Stimulated activated memory B cell treated with anti-CD40 and anti-IgM and Interleukin-4, amounts not matched to agents 10 μg/mL and 1 μg/mL and 100 μg/mL, for 72 hours (primary cell): Measurements from ENCODE around the gene AP3D1.

ENCODE experiments used
- ATAC-seq: fragments of 150-1000 bp; cut with Tn5 transposase; 2 replicates; pipeline ENCODE4 v1.10.0; 2021
- H3K27ac Mint-ChIP-seq: one replicate; pipeline ENCODE4 v1.8.0; 2022; ENCODE audit warnings: mild to moderate bottlenecking, mixed read lengths
- H3K27me3 Mint-ChIP-seq: one replicate; pipeline ENCODE4 v1.8.0; 2022; ENCODE audit warnings: mixed read lengths
- H3K36me3 Mint-ChIP-seq: one replicate; pipeline ENCODE4 v1.8.0; 2022; ENCODE audit warnings: mixed read lengths
- H3K4me1 Mint-ChIP-seq: one replicate; pipeline ENCODE4 v1.8.0; 2022; ENCODE audit warnings: mixed read lengths
- H3K4me3 Mint-ChIP-seq: one replicate; pipeline ENCODE4 v1.8.0; 2022; ENCODE audit warnings: mild to moderate bottlenecking, moderate library complexity, mixed read lengths
- H3K9me3 Mint-ChIP-seq: one replicate; pipeline ENCODE4 v1.8.0; 2022; ENCODE audit warnings: mixed read lengths

Gene AP3D1

DNA sequence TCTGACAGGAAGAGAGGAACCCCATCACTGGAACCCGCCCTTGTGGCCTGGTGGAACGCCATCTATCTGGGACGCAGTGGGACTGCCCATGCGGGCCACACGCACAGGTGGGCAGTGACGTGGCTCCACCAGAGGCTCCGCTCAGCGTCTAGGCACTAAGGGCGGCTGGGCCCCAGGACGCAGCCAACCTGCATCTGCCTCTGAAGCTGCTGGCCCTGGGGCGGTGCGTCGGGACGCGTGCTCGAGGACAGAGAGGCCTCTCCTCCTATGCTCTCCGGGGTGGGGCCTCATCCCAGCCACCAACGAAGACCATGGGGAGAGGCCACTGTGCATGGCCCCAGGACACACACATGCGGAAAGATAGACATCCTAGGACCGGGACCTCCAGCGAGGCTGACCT lies 36.5 kb downstream of the AP3D1 start:
- Mint-ChIP-seq H3K4me1 (peaks cover 19% of the 10 kb centered on the region), H3K27me3 (no peaks in the 10 kb centered on the region), H3K36me3 (peaks cover 44% of the 10 kb centered on the region), H3K27ac (peak overlapping the region; percentile 65), H3K9me3 (no peaks in the 10 kb centered on the region), H3K4me3 (no peak overlapping the region)
- ATAC-seq = no peak

DNA sequence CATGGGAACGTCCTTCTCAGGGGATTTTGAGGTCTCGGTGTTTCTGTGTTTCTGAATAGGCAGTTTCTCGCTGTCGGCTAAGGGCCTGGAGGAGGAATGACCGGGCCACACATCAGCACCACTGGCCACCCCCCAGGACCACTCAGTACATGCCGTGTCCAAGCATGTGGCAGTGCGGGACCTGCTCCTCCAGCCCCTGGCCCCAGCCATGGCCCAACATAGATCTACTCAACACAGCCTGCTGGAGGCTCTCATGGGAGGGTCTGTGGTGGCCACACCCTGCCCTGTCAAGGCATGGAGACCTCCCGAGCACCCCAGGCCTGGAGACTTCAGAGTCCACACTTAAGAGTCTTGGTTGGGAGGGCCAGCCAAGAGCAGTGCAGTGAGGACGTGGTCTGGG lies 37.1 kb downstream of the AP3D1 start:
- ATAC-seq = no peak
- Mint-ChIP-seq H3K4me3 (no peak overlapping the region), H3K9me3 (no peaks in the 10 kb centered on the region), H3K36me3 (peaks cover 50% of the 10 kb centered on the region), H3K27ac (no peak overlapping the region), H3K4me1 (peaks cover 19% of the 10 kb centered on the region), H3K27me3 (no peaks in the 10 kb centered on the region)

DNA sequence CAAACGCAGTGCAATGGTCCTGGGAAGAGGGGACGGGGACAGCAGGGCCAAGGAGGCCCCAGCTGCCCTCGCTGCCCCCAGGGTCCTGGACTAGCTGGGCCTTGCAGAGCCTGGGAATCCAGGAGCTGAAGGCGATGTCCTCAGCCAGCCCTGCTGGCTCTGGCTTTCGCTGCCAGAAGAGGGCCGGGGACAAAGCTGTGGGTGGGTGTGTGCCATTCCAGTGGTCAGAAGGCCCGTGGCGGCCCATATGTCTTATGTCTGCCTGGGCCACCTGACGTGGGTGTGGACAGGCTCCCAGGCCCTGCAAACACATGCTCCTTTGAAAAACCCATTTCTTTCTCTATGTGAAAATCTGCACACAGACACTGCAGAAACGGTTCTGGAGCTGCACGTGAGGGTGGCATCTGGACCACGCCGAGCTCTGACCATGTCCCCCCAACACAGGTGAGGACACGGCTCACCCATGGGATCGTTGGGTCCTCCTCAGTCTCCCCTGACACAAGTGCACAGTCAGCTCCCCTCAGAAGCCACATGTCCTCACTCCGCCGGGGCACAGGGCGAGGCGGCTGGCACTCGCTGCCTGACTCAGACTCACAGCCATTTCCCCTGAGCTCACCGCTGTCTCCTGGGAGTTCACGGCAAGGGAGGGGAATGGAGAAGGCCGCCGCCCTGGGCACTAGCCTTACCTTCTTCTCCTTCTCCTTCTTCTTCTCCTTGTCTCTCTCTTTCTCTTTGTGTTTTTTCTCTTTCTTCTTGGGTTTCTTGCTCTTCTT lies 37.7 kb downstream of the AP3D1 start:
- H3K36me3 Mint-ChIP-seq = peaks cover 48% of the 10 kb centered on the region
- no peak overlapping the region for H3K4me3 Mint-ChIP-seq
- no peak overlapping the region for H3K27ac Mint-ChIP-seq
- no peak for ATAC-seq
- H3K4me1 Mint-ChIP-seq = peaks cover 19% of the 10 kb centered on the region
- H3K9me3 Mint-ChIP-seq = no peaks in the 10 kb centered on the region
- no peaks in the 10 kb centered on the region for H3K27me3 Mint-ChIP-seq

DNA sequence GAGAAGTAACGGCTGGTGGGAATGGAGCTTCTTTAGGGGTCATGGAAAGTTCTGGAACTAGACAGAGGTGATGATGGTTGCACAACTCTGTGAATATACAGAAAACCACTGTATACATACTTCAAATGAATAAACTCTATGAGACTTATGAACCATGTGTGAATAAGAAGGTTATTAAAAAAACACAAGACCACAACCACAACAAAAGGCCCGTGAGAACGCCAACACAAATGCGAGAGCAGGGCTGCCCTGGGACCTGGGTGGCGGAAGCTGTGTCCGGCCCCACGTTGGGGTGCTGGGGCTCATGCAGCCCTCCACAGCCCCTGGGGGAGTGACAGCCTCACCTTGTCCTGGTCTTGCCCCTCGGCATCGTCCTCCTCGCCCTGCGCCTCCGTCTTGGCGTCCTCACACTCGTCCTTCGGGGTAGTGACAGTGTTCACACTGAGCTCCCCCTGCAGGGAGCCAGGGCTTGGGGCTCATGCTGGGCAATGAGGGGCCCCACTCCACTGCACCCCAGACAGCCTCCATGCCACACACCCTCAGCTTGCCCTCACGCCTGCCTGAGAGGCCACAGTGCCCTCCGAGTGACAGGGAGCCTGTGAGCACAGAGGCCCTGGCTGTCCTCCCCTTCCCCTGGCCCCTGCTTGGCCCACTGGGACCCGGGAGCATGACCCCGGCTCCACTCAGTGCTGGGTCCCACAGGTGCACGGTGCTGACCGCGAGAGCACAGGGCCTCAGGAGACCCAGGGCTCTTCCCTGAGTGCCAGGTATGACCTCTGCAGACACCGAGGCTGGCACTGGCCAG lies 38.6 kb downstream of the AP3D1 start:
- Mint-ChIP-seq H3K27ac (no peak overlapping the region), H3K4me3 (no peak overlapping the region), H3K36me3 (peaks cover 48% of the 10 kb centered on the region), H3K27me3 (no peaks in the 10 kb centered on the region), H3K9me3 (no peaks in the 10 kb centered on the region), H3K4me1 (peaks cover 19% of the 10 kb centered on the region)
- no peak for ATAC-seq

DNA sequence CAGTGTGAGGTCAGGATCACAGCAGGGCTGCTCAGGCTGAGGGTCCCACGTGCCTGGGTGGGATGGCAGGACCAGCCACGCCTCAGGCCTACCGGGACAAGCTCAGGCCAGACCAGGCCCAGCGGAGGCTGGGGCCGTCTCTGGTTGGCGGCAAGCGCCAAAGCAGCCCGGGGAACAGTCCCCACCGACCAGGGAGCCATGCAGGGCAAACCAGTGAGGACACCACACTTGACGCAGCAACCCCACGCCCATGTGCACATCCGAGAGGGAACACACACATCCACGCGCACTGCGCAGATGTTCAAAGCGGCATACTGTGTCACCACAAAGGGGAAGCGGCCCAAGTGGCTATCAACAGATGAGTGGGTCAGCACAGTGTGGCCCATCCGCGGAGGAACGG lies 39.5 kb downstream of the AP3D1 start:
- no peak for ATAC-seq
- Mint-ChIP-seq H3K4me3 (no peak overlapping the region), H3K36me3 (peaks cover 54% of the 10 kb centered on the region), H3K27me3 (no peaks in the 10 kb centered on the region), H3K4me1 (peaks cover 19% of the 10 kb centered on the region), H3K27ac (no peak overlapping the region), H3K9me3 (no peaks in the 10 kb centered on the region)

DNA sequence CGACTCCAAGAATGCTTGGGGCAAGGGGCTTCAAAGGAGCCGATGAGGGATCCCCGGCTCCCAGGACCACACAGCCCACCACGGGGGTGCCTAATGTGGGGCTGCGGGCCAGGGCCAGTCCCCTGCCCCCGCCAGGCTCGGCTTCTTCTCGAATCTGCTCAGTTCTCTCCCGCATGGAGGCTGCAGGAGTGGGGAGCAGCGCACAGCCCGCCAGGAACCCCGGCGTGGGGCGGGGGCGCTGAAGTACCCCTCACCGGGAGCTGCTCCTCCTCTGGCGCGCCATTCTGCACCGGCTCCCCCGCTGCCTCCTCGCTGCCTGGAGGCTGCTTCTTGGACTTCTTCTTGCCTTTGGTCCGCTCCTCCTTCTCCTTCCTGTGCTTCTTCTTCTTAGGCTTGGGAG lies 39.9 kb downstream of the AP3D1 start:
- Mint-ChIP-seq H3K27ac (no peak overlapping the region), H3K9me3 (no peaks in the 10 kb centered on the region), H3K4me3 (no peak overlapping the region), H3K36me3 (peaks cover 58% of the 10 kb centered on the region), H3K4me1 (peaks cover 19% of the 10 kb centered on the region), H3K27me3 (no peaks in the 10 kb centered on the region)
- ATAC-seq = no peak

DNA sequence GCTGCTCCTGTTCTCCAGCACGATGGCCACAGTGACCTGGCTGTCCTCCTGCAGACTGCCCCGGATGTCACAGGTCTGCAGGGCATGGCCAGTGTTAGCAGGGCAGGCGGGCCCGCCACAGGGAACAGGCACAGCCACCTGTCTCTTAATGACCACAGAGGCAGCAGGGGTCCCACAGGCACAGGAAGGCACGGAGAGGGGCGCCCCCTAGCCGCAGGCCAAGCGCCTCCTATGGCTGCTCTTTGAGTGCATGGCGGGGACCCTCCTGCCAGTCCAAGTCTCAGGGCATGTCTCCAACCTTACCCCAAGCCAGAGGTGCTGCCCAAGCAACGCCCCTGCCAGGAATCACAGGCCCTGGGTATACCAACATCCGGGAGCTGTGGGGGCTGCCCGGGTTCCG lies 40.5 kb downstream of the AP3D1 start:
- H3K4me3 Mint-ChIP-seq = no peak overlapping the region
- no peaks in the 10 kb centered on the region for H3K27me3 Mint-ChIP-seq
- H3K27ac Mint-ChIP-seq = no peak overlapping the region
- H3K4me1 Mint-ChIP-seq = peaks cover 19% of the 10 kb centered on the region
- no peak for ATAC-seq
- no peaks in the 10 kb centered on the region for H3K9me3 Mint-ChIP-seq
- peaks cover 64% of the 10 kb centered on the region for H3K36me3 Mint-ChIP-seq

DNA sequence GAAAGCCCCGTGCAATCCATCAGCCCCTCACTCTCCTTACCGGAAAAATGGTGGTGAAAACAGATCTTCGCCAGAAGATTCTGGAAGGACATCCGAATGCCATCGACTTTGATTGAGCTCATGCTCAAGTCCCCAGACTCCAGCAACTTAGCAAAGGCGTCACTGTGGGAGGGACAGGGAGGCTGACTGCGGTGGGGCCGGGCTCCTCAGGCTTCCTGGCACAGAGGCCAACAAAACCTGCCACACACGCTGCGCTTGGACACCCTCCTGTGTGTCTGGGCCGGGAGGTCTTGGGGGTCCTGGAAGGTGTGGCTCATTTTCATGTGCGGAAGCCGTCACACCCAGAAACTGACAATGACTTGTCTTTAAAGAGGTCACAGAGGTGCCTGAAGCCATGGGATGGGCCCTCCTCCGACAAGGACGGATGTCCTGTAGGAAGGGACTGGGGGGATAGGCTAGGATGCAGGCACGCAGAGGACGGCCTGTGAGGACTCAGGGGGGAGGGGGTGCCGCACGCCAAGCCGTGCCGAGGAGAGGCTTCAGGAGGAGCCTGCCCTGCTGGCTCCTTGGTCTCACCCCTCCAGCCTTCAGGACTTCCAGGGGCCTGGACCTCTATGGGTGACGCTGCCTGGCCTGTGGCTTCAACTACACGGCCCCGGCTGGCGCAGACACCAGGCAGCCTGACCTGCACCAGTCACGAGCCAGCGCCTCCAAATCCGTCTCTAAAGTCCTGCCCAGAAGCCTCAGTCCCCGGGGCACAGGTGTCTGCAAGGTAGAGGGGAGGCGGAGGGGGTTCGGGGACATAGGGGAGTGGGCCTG lies 42.1 kb downstream of the AP3D1 start:
- Mint-ChIP-seq H3K36me3 (peaks cover 67% of the 10 kb centered on the region), H3K27me3 (no peaks in the 10 kb centered on the region), H3K4me1 (peaks cover 12% of the 10 kb centered on the region), H3K9me3 (no peaks in the 10 kb centered on the region), H3K27ac (no peak overlapping the region), H3K4me3 (no peak overlapping the region)
- ATAC-seq = no peak

DNA sequence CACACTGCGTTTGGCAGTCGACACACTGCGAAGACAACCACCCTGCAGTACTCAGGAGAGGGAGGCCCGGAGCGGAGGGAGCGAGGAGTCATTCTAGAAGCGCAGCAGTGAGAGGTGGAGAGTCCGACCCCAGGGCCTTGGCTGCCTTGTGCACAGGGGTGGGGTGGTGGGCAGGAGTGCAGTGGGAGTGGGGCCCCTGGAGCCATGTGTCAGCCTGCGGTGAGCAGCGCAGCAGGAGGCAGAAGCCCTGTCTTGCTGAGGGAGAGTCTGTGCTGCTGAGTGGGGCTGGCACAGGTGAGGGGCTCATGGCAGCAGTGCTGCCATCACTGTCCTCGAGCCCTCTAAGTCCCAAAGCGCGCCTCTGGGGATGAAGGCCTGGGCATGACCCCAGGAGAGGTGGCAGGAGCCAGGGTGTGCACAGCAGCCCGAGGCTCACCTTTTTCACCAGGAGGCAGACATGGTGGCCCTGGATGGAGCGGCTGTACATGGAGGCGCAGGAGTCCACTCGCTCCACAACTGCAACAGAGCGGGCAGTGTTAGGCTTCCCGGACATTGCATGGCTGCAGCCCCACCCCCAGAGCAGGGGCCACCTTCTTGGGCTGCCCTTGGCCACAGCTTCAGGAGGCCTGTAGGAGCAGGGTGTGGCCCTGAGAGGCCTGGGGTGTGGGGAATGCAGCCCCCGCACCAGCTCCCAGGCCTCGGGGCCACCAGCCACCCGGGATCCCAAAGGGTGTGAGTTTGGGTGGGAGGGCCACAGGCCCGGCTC lies 42.9 kb downstream of the AP3D1 start:
- no peaks in the 10 kb centered on the region for H3K27me3 Mint-ChIP-seq
- H3K9me3 Mint-ChIP-seq = peaks cover 6% of the 10 kb centered on the region
- no peak overlapping the region for H3K4me3 Mint-ChIP-seq
- no peak for ATAC-seq
- H3K36me3 Mint-ChIP-seq = peaks cover 69% of the 10 kb centered on the region
- peaks cover 14% of the 10 kb centered on the region for H3K4me1 Mint-ChIP-seq
- no peak overlapping the region for H3K27ac Mint-ChIP-seq

DNA sequence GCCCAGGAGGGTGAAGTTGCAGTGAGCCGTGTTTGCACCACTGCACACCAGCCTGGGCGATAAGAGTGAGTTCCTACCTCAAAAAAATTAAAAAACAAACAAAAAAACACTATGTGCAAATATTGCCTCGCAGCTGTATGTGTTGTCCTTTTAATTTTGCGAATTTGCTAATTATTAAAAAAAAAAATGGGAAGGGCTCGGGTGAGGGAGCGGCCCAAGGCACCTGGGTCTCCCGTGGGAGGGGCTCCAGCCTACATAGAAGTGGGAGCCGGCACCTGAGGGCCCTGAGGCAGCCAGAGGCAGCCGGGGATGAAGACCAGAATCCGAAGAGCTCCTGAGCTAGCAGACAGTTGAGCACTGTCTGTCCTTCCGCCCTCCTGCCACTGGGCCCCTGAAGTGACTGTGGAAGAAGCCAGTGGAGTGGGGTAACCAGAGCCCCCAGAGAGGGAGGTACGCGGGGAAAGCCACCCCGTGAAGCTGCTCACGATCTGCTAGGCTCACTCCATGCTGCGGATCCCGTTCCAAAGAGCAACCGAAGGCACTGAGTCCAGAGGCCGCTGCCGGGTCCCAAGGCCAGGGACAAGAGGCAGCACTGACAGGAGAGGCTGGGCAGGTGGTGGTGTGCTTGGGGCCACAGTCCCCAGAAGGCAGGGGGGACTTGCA lies 48.2 kb downstream of the AP3D1 start:
- H3K27ac Mint-ChIP-seq = no peak overlapping the region
- no peak for ATAC-seq
- no peaks in the 10 kb centered on the region for H3K27me3 Mint-ChIP-seq
- peaks cover 6% of the 10 kb centered on the region for H3K9me3 Mint-ChIP-seq
- peaks cover 61% of the 10 kb centered on the region for H3K36me3 Mint-ChIP-seq
- no peak overlapping the region for H3K4me3 Mint-ChIP-seq
- H3K4me1 Mint-ChIP-seq = peaks cover 16% of the 10 kb centered on the region

DNA sequence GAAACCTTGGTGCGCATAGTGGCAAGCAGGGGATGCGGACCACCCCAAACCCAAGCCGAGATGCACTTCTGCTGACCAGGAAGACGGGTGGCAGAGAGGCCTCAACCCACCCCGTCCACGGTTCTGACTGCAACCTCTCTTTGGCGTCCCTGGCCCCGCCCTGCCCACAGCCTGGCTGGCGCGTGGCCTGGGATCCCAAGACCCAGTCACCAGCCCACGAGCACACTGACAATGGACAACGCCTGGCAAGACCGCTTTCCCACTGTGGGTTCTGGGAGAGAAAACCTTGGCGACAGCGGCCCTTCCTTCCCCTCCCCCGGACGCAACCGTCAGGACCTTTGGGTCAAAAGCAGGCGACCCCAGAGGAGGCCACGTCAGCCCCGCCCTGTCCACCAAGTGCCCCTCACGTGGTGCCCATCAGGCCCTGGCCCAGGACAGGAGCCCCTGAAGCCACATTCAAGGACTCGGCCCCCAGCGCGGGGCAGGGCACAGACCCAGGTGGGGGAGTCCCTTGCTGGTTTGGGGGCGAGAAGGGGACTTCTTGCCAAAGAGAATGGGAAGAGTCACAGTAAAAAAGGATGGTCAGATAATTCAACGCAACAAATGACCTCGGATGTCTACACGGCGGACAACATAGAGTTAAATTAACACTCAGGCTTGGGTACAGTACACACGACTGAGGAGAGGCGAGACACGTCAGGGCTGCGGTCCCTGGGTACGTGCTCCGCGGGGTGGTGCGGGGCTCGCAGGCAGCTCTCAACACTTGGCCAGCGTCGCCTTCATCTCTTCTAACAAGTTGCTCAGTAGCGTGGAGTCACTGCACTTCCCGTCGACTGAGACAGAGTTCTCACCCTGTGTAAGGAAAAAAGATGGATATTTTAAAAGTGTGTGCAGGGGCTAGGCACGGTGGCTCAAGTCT lies 49.7 kb downstream of the AP3D1 start:
- H3K36me3 Mint-ChIP-seq = peaks cover 49% of the 10 kb centered on the region
- H3K27ac Mint-ChIP-seq = no peak overlapping the region
- no peaks in the 10 kb centered on the region for H3K27me3 Mint-ChIP-seq
- H3K9me3 Mint-ChIP-seq = peaks cover 6% of the 10 kb centered on the region
- no peak overlapping the region for H3K4me3 Mint-ChIP-seq
- peaks cover 31% of the 10 kb centered on the region for H3K4me1 Mint-ChIP-seq
- no peak for ATAC-seq

DNA sequence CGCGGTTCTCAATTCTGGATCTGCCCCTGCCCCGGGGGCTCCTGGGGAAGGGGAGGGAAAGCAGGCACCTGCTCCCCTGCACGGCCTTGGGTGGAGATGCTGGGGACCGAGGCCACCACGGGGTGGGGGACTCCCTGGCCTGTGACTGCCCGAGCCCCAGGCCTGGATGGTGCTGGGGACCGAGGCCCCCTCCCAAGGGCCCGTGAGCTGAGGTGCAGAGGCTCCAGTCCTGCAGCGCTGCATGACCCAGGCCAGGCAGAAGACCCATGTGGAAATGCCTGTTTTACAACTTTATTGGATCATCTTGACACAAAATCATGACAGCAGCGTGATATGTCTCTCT lies 50.7 kb downstream of the AP3D1 start:
- H3K36me3 Mint-ChIP-seq = peaks cover 41% of the 10 kb centered on the region
- ATAC-seq = no peak
- peaks cover 31% of the 10 kb centered on the region for H3K4me1 Mint-ChIP-seq
- no peak overlapping the region for H3K4me3 Mint-ChIP-seq
- H3K9me3 Mint-ChIP-seq = peaks cover 6% of the 10 kb centered on the region
- no peak overlapping the region for H3K27ac Mint-ChIP-seq
- no peaks in the 10 kb centered on the region for H3K27me3 Mint-ChIP-seq

DNA sequence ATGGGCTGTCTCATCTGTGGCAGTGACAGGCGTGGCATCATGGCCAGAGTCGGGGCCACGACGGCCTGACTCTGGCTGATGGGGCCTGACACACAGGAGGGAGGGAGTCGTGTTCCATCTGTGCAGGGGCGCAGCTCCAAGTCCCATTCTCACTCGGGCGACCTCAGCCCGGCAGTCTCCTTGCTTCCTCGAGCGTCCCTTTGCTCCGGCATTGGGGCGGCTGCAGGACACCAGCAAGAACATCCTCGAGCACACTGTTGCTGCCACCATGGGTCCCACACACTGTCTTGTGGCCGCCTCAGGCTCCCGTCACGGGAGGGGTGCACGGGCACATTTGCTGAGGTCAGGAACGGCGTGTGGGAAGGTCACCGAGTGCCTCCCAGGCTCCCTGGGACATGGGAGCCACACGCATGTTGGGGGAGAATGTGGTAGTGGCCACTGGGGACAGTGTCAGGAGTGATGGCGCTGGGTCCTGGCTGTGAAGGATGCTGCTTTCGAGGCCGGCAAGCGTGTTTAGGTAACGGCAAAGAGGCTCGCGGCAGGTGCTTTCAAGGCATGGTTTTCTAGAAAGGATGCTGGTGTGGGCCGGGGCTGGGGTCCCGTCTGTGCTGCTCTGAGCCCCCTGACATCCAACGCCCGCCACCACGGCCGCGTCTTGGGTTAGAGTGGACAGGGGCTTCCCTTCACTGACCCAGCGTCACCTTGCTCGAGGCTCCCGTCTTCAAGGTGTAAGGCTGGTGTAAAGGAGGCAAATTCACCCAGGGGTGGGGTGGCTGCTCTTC lies 51.2 kb downstream of the AP3D1 start:
- Mint-ChIP-seq H3K4me3 (no peak overlapping the region), H3K27ac (no peak overlapping the region), H3K9me3 (peaks cover 6% of the 10 kb centered on the region), H3K27me3 (no peaks in the 10 kb centered on the region), H3K4me1 (peaks cover 31% of the 10 kb centered on the region), H3K36me3 (peaks cover 41% of the 10 kb centered on the region)
- no peak for ATAC-seq
